Activated T-cell treated with anti-CD3 and anti-CD28 coated beads for 48 hours (primary cell): Measurements from ENCODE around the gene ASPRV1.
"Not testable (repeated sequence)": the region's sequence is repeated elsewhere in the genome, so short reads cannot be mapped to it uniquely, and the experiment has no call there.

Experiments used
- DNase-seq: peaks from one replicate; pipeline ENCODE4 v3.0.0-alpha.2; 2020; ENCODE audit warnings: low read depth

ASPRV1 gene

DNA sequence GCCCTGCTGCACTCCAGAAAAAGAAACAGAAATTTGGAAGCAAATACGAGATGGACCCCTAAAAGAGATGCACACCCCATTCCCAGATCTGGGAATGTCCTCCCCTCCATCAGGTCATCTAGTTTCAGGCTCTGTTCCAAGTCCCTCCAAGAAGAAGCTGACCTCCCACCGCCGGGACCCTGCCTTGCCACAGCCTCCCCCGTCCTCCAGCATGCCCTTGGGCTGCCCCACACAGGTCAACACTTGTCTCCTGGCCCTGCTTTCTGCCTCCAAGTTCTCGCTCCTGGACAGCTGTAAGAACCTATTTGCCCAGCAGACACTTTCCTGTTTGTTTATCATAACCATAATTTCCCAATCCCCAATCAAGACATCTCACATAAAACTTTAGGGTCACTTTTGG is 2.0 kb downstream of the ASPRV1 start:
- DNase-seq: no peak

DNA sequence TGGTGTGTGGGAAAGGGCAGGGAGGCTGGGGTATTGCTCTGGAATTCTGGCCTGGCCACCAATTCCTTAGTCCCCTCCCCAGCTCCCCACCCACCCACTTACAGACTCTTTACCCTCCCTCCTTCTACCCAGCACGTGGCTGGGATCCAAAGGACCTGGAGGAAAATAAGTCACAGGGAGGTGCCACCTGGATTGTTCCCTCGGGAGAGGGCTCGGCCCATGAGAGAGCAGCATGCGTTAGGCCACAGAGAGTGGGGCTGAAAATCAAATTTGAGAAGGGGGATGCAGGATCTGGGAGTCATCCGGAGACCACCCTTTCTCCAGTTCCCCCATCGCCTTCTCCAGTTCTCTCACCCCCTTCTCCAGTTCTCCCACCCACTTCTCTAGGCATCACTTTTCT is 3.0 kb downstream of the ASPRV1 start:
- no peak for DNase-seq

DNA sequence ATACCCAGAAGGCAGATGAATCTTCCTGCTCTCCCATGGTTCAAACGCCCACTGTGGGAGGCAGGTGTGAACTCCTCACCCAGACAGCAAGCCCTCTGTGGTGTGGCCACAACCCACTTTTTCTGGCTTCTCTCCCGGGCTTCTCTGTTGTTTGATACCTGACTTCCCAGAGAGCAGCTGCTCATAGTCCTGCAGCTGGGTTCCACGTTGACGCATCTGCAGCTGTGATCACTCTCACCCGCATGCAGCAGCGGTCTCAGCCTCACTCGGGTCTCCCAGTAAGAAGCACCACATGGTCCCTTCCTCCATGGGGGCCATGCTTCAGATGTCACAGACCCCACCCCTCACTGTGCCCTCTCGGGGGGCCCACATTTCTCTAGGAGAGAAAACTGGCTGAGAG is 3.5 kb downstream of the ASPRV1 start:
- DNase-seq: no peak

DNA sequence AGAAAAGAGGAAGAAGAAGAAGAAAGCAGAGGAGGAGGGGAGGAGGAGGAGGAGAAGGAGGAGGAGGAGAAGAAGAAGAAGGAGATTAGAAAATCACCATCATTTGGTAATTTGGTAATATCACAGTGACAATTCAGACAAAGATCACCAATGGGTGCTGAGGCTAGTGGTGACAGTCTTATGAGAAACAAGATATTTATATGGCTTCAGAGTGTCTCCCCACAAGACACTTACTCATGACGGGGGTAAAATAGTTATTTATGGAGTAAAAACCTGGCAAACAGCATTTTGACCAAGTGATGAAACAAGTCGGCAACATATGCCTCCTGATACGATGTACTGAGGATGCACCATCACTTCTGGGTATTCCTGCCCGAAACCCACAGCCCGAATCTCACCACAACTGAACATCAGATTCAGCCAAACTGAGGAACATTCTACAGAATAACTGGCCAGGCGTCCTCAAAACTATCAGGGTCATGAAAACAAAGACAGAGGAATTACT is 4.9 kb downstream of the ASPRV1 start:
- DNase-seq: no peak

DNA sequence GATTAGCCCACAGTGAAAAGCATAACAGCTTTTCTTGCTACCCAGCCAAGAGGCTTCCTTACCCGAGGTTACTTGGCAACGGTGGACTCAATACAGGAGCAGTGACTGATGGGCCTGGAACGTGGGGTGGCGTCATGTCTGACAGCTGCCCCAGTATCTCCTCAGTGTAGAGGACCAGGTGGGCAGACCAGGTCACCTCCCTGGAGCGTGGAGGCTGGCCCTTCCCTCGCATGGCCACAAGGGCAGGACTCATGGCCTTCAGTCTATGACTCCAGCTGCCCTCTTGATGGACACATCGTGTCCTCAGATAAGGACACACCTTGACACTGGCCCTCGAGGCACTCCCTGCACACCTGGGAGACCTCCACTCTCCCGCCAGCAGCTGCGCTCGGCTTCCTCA is 6.4 kb downstream of the ASPRV1 start:
- no peak for DNase-seq

DNA sequence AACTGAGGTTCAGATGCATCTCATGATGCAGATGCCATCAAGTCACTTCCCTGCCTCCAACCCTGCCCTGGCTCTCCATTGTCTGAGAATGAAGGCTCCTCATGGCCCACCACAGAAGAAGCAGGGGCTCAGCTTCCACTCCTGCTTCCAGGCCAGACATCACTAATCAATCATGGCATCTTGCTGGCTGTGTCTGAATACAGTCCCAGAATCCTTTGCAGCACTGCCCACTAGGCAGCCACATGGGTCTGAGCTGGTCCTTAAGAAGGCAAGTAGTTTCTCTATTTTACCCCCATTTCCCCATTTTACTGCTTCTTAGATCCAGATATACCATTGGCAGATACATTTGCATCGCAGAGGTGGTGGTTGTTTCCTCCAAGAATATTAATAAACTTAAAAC is 7.3 kb downstream of the ASPRV1 start:
- no peak for DNase-seq

DNA sequence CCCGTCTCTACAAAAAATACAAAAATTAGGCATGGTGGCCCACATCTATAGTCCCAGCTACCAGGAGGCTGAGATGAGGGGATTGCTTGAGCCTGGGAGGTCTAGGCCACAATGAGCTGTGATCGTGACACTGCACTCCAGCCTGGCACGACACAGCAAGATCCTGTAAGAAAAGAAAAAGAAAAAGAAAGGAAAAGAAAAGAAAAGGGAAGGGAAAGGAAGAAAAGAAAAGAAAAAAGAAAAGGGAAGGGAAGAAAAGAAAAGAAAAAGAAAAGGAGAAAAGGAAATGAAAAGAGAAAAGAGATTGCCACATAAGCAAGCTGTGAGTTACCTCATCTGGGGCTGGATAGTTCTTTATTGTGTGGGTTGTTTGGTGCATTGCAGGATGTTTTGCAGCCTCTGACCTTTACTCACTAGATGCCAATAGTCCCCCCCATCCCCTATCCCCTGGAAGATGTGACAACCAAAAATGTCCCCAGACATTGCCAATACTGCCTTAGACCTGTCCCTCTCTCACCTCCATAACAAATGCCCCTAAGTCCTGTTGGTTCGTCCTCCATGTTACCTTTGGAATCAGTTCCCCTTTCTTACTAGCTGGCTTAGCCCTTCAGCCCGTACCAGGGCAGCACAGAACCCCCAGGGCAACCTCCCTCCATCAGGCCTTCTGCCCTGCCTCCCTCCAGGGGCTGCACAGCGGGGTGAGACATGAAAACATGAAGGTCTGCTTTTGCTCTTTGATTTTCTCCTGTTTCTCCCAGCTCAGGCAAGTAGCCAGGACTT is 8.9 kb downstream of the ASPRV1 start:
- no peak for DNase-seq

DNA sequence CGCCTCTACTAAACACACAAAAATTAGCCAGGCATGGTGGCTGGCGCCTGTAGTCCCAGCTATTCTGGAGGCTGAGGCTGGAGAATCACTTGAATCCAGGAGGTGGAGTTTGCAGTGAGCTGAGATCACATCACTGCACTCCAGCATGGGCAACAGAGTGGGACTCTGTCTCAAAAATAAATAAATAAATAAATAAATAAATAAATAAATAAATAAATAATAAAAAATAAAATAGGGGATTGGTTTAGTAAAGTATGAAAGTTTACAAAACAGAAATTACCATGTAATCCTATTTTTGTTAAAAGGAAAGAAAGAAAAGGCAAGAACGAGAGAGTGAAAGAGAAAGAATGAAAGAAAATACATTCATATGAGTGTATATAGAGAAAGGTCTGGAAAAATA is 10.8 kb downstream of the ASPRV1 start:
- not testable (repeated sequence) for DNase-seq

DNA sequence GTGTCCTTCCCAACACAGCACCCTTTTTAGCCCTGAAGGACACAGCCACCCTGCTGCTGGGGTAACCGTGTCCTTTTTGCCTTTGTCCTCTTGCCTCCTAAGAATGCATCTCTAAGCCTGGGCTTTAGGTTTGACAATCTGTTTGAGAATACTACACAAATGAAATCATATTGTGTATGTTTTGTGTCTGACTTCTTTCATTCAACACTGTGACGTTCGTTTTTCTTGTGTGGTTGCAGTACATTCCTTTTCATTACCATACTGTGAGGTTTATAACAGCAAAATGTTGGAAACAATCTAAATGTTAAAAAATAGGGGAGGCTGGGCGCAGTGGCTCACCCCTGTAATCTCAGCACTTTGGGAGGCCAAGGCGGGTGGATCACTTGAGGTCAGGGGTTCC is 11.2 kb downstream of the ASPRV1 start:
- DNase-seq: no peak

DNA sequence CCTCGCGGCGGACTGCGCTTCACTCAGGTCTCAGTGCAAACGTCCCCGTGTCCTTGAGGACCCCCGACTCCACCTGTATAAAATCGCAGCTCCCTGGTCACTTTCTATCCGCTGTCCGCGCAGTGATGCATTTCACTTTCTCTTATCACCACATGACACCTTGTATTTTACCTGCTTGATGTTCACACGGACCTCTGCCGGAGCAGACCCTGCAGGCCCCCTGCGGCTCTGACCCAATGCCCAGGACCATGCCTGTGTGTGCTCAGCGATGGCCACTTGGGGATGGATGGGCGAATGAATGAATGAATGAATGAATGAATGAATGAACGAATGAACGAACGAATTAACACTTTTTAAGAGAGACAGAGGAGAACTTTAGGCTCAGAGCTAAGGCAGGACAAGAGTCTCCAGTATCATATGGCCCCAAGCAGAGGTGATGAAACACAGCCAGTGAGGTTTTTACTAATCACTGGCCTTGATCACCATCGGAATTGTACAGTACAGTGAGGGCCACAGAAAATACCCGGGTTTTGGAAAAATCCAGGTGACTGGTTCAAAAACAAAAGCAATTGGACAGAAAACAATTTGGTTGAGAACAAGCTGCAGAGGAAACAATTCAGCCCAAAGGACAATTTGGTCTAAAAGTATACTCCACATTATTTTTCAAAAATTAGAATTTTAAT is 12.3 kb downstream of the ASPRV1 start:
- DNase-seq: no peak

DNA sequence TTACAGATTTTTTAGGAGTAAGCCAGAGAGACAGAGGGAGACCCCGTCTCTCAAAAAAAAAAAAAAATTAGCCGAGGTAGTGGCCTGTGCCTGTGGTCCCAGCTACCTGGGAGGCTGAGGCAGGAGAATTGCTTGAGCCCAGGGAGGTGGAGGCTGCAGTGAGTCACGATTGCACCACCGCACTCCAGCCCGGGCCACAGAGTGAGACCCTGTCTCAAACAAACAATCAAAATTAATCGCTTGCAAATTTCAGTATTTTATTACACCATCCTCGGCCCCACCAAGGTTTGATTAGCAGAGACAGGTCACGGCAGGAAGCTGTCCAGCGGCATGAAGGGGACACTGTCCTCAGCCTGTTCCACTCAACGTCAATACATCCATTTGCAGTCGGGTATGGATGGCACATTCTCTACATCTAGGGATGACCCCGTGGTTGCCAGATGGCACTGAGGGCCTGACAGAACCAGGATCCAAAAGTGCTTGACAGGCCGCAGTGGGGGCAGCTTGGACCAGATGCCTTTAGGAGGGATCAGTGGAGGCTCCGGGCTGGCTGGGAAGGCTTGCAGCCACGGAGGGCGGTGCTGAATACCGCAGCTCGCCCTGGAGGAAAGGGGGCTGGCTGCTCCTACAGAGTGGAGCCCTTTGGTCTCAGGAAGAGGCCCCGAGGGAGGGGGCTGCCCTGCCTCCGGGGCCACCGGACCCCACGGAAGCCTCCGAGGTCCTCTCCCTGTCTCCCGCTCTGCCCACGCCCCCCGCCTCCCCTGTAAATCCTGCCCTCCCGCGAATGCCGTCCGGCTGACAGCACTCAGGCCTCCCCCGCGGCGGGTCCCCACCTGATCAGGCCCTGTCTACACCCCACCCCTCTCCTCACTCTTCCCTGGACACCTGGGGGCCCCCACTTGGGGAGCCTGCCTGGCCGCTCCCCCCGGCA is 13.1 kb downstream of the ASPRV1 start:
- DNase-seq: no peak

DNA sequence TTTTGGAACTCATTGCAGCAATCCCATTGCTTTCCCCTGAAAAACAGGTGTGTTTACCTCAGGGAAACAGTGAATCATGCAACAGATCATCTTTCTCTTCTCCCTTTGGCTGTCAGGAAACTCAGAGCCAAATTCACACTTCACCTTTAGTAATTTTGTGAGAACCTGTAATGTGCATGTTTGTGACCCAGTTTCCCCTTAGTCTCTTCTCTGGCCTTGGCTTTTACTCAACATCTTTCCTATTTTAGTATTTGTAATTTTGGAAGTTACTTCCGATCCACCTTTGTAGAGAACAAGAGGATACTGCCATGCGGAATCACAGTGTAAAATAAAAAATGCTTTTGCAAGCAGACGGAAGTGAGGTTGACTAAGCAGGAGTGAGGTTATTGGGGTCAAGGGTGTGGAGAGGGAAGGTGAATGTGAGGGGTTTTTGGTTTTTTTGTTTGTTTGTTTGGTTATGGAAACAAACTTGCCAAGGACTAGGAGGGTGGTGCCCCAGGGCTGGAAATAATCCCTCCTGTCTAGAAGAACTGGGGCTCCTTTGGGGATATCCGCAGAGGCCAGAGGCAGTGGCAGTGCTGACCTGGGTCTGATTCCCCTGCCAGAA is 14.0 kb downstream of the ASPRV1 start:
- no peak for DNase-seq

DNA sequence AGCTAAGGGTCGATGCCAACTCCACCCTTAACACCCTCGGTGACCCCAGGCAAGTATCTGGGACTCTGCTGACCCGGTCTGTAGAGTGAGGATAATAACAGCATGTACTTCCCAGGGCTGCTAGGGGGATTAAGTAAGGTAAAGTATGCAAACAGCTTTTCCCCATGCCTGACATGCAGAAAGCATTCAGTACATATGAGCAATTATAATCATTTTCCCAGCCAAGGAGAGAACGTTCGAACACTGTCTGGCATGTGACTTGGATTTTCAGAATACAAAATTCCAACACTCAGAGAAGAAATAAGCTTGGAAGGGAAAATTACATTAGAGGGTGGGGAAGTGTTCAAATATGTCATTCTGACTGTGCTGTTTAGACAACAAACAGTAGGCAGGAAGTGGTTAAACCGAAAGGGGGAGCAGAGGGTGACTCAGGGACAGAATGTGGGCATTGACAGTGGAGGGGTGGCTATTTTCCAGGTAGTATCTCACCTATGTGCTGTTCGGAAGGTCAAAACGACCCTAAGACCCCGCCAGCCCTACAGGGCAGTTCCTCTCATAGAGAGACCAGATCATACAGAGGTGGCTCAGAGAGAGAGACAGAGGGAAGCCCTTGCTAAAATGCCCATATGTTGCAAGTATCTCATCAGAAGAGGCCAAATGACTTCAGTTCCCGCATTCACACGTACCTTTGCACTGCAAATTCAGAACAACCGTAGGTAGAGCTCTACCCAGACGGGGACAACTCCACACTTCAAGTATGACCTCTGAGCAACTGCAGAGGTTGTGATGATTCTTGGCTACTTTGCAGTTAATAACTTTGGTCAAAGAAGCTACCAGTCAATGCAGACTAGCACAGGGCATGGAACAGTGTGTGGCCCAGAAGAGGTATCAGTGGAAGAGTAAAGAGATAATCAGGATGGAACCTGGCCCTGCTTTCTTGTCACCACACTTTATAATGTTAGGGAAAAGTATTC is 14.8 kb downstream of the ASPRV1 start:
- DNase-seq: no peak

DNA sequence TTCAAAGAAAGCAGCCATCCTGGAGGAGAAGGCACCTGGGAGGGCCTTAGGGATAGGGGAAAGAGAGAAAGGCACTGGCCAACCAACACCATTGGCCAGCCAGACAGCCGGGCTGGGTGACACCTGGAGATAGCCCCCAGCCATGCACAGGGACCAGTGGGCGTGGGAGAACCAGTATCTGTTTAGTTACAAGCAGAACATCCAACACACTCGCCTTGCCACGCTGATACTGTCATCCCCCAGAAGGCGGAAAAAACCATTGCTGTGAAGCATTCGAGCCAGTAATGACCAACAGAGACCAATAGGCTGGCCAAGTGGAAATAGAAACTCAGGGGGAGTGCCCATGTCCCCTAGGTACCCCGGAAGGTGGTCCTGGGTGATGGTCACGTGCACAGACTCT is 15.5 kb downstream of the ASPRV1 start:
- no peak for DNase-seq

DNA sequence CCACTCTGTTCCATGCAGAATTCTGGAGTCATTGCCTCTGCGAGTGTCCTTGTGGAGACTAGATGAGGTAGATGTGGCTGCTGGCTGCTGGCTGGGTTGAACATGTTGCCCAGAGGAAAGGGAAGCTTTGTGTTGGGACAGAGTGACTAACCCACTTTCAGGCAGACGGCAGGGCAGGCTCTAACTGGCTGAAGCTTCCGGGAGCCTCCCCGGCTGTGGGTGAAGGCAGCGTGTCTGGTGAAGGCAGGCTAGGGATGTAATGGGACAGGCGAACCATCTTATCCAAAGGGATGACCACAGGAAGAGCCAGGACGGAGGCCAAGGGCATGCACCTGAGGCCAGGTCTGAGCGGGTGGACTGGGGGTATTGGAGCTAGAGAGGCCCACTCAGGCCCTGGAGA is 16.0 kb downstream of the ASPRV1 start:
- no peak for DNase-seq

DNA sequence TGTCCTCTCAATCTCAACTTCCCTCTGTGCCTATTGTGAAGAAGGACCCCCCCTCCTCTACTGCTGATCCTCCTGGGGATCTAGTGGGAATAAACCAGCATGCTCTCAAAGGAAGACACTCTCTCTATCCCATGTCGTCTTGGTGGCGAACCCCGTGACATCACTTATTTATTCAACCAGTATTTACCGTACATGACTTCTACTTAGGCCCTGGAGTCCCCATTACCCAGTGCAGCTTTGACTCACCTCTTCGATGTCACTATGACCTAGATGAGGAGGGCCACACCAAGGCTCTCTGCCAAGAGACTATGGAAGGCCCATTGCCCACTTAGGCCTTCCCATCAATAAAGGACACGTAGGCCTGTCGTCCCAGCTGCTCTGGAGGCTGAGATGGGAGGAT is 16.7 kb downstream of the ASPRV1 start:
- no peak for DNase-seq

DNA sequence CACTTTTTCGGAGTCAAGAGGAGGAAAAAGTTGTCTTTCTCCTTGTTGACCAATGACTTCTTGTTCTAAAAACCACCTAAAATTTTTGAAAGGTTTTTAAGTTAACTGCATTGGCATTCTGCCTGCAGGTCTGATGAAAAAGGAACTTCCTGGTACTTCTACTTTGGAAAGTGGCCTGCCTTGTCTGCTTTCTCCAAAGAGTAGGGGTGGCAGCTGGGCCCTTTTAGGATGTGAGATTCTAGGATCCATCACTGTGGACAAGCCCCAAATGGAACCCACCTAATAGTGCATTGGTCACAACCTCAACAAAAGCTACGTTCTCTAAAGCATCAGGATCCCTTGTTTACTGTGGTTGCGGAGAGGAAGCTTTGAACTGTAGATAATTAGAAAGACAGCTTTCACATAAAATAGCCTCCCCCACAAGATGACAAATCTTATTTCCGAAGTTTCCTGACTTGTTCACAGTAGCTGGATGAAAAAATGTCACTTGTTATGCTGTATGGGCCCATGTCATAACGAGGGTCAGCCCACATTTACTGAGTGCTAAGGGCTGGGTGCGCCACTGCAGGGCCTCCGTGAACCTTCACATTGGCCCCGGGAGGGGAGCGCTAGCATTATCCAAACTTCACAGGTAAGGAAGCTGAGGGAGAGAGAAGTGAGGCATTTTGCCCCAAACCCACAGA is 17.4 kb downstream of the ASPRV1 start:
- DNase-seq: no peak

DNA sequence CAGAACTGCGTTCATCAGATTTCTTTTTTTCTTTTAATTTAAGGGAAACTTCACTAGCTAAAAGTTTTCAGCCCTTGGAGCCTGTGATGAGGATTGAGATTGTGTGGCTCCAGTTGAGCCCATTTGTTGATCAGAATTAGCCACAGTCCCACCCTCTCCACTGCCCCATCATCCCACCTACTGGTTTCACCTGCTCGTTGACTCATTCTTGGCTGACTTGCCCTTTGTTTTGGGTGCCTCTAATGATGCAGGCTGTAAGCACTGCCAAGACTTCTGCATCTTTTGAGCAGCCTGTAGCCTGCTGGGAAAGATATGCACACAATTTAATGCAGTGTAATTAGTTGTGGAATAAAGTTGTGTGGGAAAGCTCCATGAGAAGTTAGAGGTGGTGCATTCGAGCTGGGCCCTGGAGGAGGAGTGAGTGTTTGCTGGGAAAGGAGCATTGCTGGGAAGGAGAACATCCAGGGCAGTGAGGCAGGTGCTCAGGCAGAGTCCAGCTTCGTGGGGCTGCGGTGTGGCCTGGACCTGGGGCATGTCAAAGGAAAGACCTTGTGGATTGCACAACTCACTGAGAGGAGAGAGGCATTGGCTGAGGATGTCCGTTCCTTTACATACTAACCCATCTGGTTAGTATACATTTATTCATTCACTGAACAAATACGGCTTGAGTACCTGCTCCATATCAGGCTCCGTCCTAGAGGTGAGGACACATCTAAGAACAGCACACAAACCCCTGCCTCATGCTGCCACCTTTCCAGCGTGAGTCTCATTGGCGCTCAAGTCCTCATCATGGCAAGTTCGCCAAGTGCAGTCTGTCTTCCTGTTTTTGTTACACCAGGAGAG is 18.2 kb downstream of the ASPRV1 start:
- no peak for DNase-seq

DNA sequence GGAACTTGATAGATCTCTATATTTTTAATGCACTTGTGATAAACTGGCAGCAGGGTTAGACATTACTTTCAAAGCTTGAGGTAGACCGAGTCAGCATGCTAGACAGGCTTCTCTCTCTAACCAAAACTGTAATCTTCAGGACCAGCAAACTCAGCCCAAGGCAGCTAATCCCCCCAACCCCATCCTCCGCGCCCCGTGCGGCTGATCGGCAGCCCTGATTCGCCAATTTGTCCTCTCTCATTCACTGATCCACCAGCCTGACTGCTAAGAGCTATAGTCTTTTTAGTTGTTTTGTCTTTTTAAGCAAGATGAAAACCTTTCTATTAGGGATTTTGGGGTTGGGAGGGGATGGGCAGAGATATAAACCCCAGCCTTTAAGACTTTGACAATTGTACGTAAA is 20.7 kb downstream of the ASPRV1 start:
- DNase-seq: no peak
